Frontal cortex (tissue), 4 donors: ENCODE results near the gene HOOK2. TPM values are rescaled to one million over a fixed set of nuclear protein-coding genes. Genes with fewer than 3 reads are reported as not detected.

Source experiments
- DNase-seq, 2 donors: peaks; one replicate each; pipeline ENCODE4 v3.0.0; 2012; ENCODE audit warnings: low spot score in 2 of 2
- FAIRE-seq: peaks from 2 replicates; lab custom pipeline; 2012; peaks lifted over from hg19 to GRCh38; lab: Jason Lieb, UNC
- total RNA-seq: library from RNA; depleted of rRNA; stranded (reverse); fragments of >200 nt; gene quantifications from one replicate; pipeline ENCODE4 v1.2.3, GENCODE V29; 2014
- donor health status: control.
- donor health status: control.
- donor health status: control.

Gene HOOK2
- total RNA-seq, 1 donor from 2014 or later: 14.3 TPM

- FAIRE-seq (no peak), DNase-seq (no peak)
These were observed 19.6 kb upstream of the HOOK2 start for GRCh38 chr19:12794971-12795381.

GRCh38 chr19:12794196-12794941 is 19.0 kb upstream of the HOOK2 start:
- FAIRE-seq: no peak
- no peak for DNase-seq

- peak; percentile 97 to 100 for DNase-seq
- no peak for FAIRE-seq
These were observed 18.2 kb upstream of the HOOK2 start for GRCh38 chr19:12793290-12794195.

GRCh38 chr19:12792853-12793289 is 17.5 kb upstream of the HOOK2 start:
- DNase-seq: no peak
- no peak for FAIRE-seq

GRCh38 chr19:12792051-12792852 is 16.9 kb upstream of the HOOK2 start:
- DNase-seq: peak; percentile 43 to 65
- no peak for FAIRE-seq

- FAIRE-seq (no peak), DNase-seq (peak; percentile 89 to 96)
These were observed 16.1 kb upstream of the HOOK2 start, which contains the start of gene JUNB for GRCh38 chr19:12791345-12792050. Gene JUNB (plus strand): TSS chr19:12791486. CDS start chr19:12791772, 286 bp downstream.

GRCh38 chr19:12790628-12791344 is 15.4 kb upstream of the HOOK2 start:
- peak in 1 of 2 donors; percentile 35 for DNase-seq
- no peak for FAIRE-seq

- DNase-seq: peak; percentile 95
These were observed 14.7 kb upstream of the HOOK2 start for GRCh38 chr19:12789904-12790619.

GRCh38 chr19:12789098-12789903 is 13.9 kb upstream of the HOOK2 start:
- DNase-seq (no peak), FAIRE-seq (no peak)

More at GRCh38 chr19:12789904-12790619, 14.7 kb upstream of the HOOK2 start:
- no peak for FAIRE-seq

GRCh38 chr19:12788682-12789097 is 13.3 kb upstream of the HOOK2 start:
- FAIRE-seq (no peak), DNase-seq (peak in 1 of 2 donors; percentile 70)

- FAIRE-seq: no peak
These were observed 12.8 kb upstream of the HOOK2 start for GRCh38 chr19:12788042-12788681.

GRCh38 chr19:12787458-12787857 is 12.1 kb upstream of the HOOK2 start:
- FAIRE-seq: no peak
- DNase-seq: no peak

More at GRCh38 chr19:12788042-12788681, 12.8 kb upstream of the HOOK2 start:
- no peak for DNase-seq

GRCh38 chr19:12786952-12787351 is 11.6 kb upstream of the HOOK2 start:
- DNase-seq (no peak), FAIRE-seq (no peak)

GRCh38 chr19:12786141-12786870 is 11.0 kb upstream of the HOOK2 start:
- FAIRE-seq: no peak
- DNase-seq: no peak

- FAIRE-seq (no peak), DNase-seq (no peak)
These were observed 10.2 kb upstream of the HOOK2 start for GRCh38 chr19:12785431-12786031.
